ENCODE data around the gene BRK1. TPM values are rescaled to one million over a fixed set of nuclear protein-coding genes. Genes with fewer than 3 reads are reported as not detected.

BRK1 gene
- total RNA-seq, 1 experiment from 2014 or later: 126 TPM

- BruUV-seq (replicated peaks): no TSS peak
- intact Hi-C loops (cut with micrococcal nuclease; ENCODE audit: unreplicated experiment): no loop called here
- CTCF ChIA-PET: interaction anchor here (0.5 kb wide), 1 partner anchor 18 kb away, joined by 3 read pairs; no protein-coding TSS in a partner anchor
- H3K4me3 Mint-ChIP-seq (ENCODE audit: low read depth, unreplicated experiment): no peak overlapping the region
- H3K9me3 Mint-ChIP-seq (ENCODE audit: low read depth, unreplicated experiment): no peaks in the 10 kb centered on the region
- peaks cover 4% of the 10 kb centered on the region for H3K36me3 Mint-ChIP-seq (ENCODE audit: insufficient read depth, unreplicated experiment)
- H3K4me1 Mint-ChIP-seq (ENCODE audit: low read depth, unreplicated experiment): no peaks in the 10 kb centered on the region
- no peak for TF ChIP-seq CTCF (IDR thresholded peaks at IDR 0.05; ENCODE audit: unreplicated experiment)
- H3K27ac Mint-ChIP-seq (ENCODE audit: unreplicated experiment): no peak overlapping the region
- H3K27me3 Mint-ChIP-seq (ENCODE audit: unreplicated experiment): no peaks in the 10 kb centered on the region
- no peak for DNase-seq
Measured at GRCh38 chr3:10093678-10094077, 21.8 kb upstream of the BRK1 start.

- Mint-ChIP-seq H3K36me3 (ENCODE audit: insufficient read depth, unreplicated experiment) (peaks cover 5% of the 10 kb centered on the region), H3K4me3 (ENCODE audit: low read depth, unreplicated experiment) (no peak overlapping the region), H3K9me3 (ENCODE audit: low read depth, unreplicated experiment) (no peaks in the 10 kb centered on the region), H3K27me3 (ENCODE audit: unreplicated experiment) (no peaks in the 10 kb centered on the region), H3K27ac (ENCODE audit: unreplicated experiment) (no peak overlapping the region), H3K4me1 (ENCODE audit: low read depth, unreplicated experiment) (no peaks in the 10 kb centered on the region)
- intact Hi-C loops (cut with micrococcal nuclease; ENCODE audit: unreplicated experiment): no loop called here
- no TSS peak for BruUV-seq (replicated peaks)
- no peak for DNase-seq
- no peak for TF ChIP-seq CTCF (IDR thresholded peaks at IDR 0.05; ENCODE audit: unreplicated experiment)
- CTCF ChIA-PET: no interaction called here
Measured at GRCh38 chr3:10099041-10099440, 16.4 kb upstream of the BRK1 start.

- intact Hi-C loops (cut with micrococcal nuclease; ENCODE audit: unreplicated experiment): no loop called here
- no peaks in the 10 kb centered on the region for H3K9me3 Mint-ChIP-seq (ENCODE audit: low read depth, unreplicated experiment)
- DNase-seq: no peak
- BruUV-seq (replicated peaks): no TSS peak
- no peak for TF ChIP-seq CTCF (IDR thresholded peaks at IDR 0.05; ENCODE audit: unreplicated experiment)
- CTCF ChIA-PET: no interaction called here
- no peak overlapping the region for H3K4me3 Mint-ChIP-seq (ENCODE audit: low read depth, unreplicated experiment)
- peaks cover 5% of the 10 kb centered on the region for H3K36me3 Mint-ChIP-seq (ENCODE audit: insufficient read depth, unreplicated experiment)
- no peak overlapping the region for H3K27ac Mint-ChIP-seq (ENCODE audit: unreplicated experiment)
- no peaks in the 10 kb centered on the region for H3K4me1 Mint-ChIP-seq (ENCODE audit: low read depth, unreplicated experiment)
- H3K27me3 Mint-ChIP-seq (ENCODE audit: unreplicated experiment): no peaks in the 10 kb centered on the region
Measured at GRCh38 chr3:10106919-10107318, 8.6 kb upstream of the BRK1 start.

GRCh38 chr3:10108091-10108490 is 7.4 kb upstream of the BRK1 start, which contains the start of gene FANCD2OS:
TSS of gene FANCD2OS (minus strand) at chr3:10108255. CDS start at chr3:10104774, 3,481 bp downstream.
- no peaks in the 10 kb centered on the region for H3K36me3 Mint-ChIP-seq (ENCODE audit: insufficient read depth, unreplicated experiment)
- H3K27ac Mint-ChIP-seq (ENCODE audit: unreplicated experiment): no peak within 1 kb of the TSS
- TF ChIP-seq CTCF (IDR thresholded peaks at IDR 0.05; ENCODE audit: unreplicated experiment): no peak
- no peaks in the 10 kb centered on the region for H3K4me1 Mint-ChIP-seq (ENCODE audit: low read depth, unreplicated experiment)
- CTCF ChIA-PET: no interaction called here
- intact Hi-C loops (cut with micrococcal nuclease; ENCODE audit: unreplicated experiment): no loop called here
- H3K4me3 Mint-ChIP-seq (ENCODE audit: low read depth, unreplicated experiment): no peak within 1 kb of the TSS
- DNase-seq: no peak
- H3K27me3 Mint-ChIP-seq (ENCODE audit: unreplicated experiment): no peaks in the 10 kb centered on the region
- BruUV-seq (replicated peaks): no TSS peak
- H3K9me3 Mint-ChIP-seq (ENCODE audit: low read depth, unreplicated experiment): no peaks in the 10 kb centered on the region

Measured in Calu3 (cell line).